HEK293T (cell line): ENCODE results near the gene B3GLCT.
A peak's percentile ranks its signal among the peaks of the same experiment; 100 is the strongest.

Experiments used
- CTCF ChIA-PET: fragments of 350-600 bp; formaldehyde crosslinking; extraction: SDS; loops from one replicate; lab custom pipeline; 2021; ENCODE audit warnings: antibody characterized with exemption, inconsistent platforms; lab: Yijun Ruan, JAX
- POLR2A ChIA-PET: fragments of 350-600 bp; formaldehyde crosslinking; extraction: SDS; loops from one replicate; lab custom pipeline; 2020; ENCODE audit warnings: antibody characterized with exemption, inconsistent platforms; lab: Yijun Ruan, JAX
- DNase-seq: peaks from one replicate; pipeline ENCODE4 v3.0.0; 2012; ENCODE audit warnings: mixed read lengths; ENCODE audit errors: extremely low spot score
- ARNT ChIP-seq: fragments of 450-650 bp; IDR thresholded peaks from 2 replicates; pipeline ENCODE4 v1.6.1; 2017; ENCODE audit warnings: mild to moderate bottlenecking
- BHLHE40 ChIP-seq: fragments of 450-650 bp; IDR thresholded peaks from 2 replicates; pipeline ENCODE4 v1.6.1; 2016; ENCODE audit warnings: mild to moderate bottlenecking, moderate library complexity, borderline replicate concordance
- CTBP1 ChIP-seq: fragments of 450-650 bp; IDR thresholded peaks from 2 replicates; pipeline ENCODE4 v1.6.1; 2016; ENCODE audit warnings: borderline replicate concordance
- ELF4 ChIP-seq: fragments of 450-650 bp; IDR thresholded peaks from 2 replicates; pipeline ENCODE4 v1.6.1; 2017; ENCODE audit warnings: antibody characterized with exemption
- FOXA1 ChIP-seq: fragments of 450-650 bp; IDR thresholded peaks from 2 replicates; pipeline ENCODE4 v1.6.1; 2016; ENCODE audit warnings: mild to moderate bottlenecking
- FOXK2 ChIP-seq: fragments of 450-650 bp; IDR thresholded peaks from 2 replicates; pipeline ENCODE4 v1.6.1; 2016; ENCODE audit warnings: mild to moderate bottlenecking
- FOXM1 ChIP-seq: fragments of 450-650 bp; IDR thresholded peaks from 2 replicates; pipeline ENCODE4 v1.6.1; 2017; ENCODE audit warnings: mild to moderate bottlenecking, borderline replicate concordance
- HDGF ChIP-seq: fragments of 450-650 bp; IDR thresholded peaks from 2 replicates; pipeline ENCODE4 v1.6.1; 2017; ENCODE audit warnings: antibody characterized with exemption, borderline replicate concordance
- L3MBTL2 ChIP-seq: fragments of 450-650 bp; conservative IDR thresholded peaks from 2 replicates; pipeline ENCODE4 v1.6.1; 2016; ENCODE audit warnings: mild to moderate bottlenecking
- LEF1 ChIP-seq: fragments of 450-650 bp; IDR thresholded peaks from 2 replicates; pipeline ENCODE4 v1.6.1; 2017; ENCODE audit warnings: mild to moderate bottlenecking, borderline replicate concordance
- NFRKB ChIP-seq: fragments of 450-650 bp; IDR thresholded peaks from 2 replicates; pipeline ENCODE4 v1.6.1; 2016; ENCODE audit warnings: mild to moderate bottlenecking, moderate library complexity
- SP1 ChIP-seq: fragments of 450-650 bp; IDR thresholded peaks from 2 replicates; pipeline ENCODE4 v1.6.1; 2017
- SUZ12 ChIP-seq: fragments of 450-650 bp; IDR thresholded peaks from 2 replicates; pipeline ENCODE4 v1.6.1; 2016; ENCODE audit warnings: mild to moderate bottlenecking
- TARDBP ChIP-seq: fragments of 450-650 bp; IDR thresholded peaks from 2 replicates; pipeline ENCODE4 v1.6.1; 2016
- ZNF384 ChIP-seq: fragments of 450-650 bp; IDR thresholded peaks from 2 replicates; pipeline ENCODE4 v1.6.1; 2016
- TF ChIP-seq, protein P1 (sequence below): fragments of 450-650 bp; IDR thresholded peaks from 2 replicates; pipeline ENCODE4 v1.6.1; 2016

The B3GLCT gene

DNA sequence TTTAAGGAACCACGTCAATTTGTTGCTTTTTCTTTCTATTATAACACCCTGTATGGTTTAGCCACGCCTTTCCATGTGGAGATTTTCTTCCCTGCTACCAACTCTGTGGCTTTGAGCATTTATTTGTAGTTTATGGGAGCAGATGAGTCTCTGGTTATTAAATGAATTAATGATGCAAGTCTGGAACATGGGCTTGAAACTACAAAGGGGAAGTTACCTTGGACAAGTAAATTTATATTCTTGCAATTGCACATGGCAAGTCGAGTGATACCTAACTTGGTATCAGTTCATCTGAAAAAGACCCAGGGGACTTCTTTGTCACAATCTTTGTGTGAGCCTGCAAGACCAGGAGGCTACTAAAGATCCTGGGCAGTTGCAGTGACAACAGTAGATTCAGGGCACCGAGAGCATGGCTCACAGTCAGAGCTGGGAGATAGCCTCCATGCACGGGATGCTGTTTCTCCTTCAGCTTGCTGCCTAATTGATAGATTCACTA lies 24.4 kb downstream of the B3GLCT start:
- no peak for DNase-seq
- TF ChIP-seq CTBP1, result no peak
- TF ChIP-seq SP1, result no peak
- TF ChIP-seq LEF1, result no peak
- no peak for TF ChIP-seq SUZ12
- TF ChIP-seq ZNF384, result no peak
- no peak for TF ChIP-seq FOXK2
- TF ChIP-seq ARNT, result no peak
- POLR2A ChIA-PET, result no interaction called here
- CTCF ChIA-PET, result no interaction called here

DNA sequence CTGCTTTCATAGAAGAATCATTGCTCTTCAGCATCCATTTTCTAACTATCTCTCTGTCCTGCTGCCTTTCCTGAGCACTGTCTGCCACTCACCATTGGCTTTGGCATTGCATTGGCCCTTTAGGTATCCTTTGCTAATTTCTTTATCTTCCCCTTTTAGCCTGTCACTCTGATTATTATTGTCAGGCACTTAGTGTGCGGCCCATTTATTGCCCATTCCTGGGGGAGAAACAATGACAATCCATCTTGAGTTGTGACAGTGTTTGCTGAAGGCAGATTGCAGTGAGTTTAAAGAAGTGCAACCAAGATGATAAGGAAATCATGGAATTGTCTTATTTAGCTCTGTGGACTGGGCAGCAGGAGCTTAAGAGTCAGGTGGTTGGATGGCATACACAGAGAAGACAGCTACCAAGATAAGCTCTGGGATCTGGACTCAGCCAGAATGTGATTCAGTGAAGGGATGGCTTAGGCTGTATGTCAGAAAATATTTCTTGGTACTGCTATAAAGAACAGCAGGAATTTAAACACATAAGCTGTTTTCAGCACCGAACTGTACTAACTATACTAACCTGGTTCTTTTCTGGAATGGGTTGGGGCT lies 25.3 kb downstream of the B3GLCT start:
- CTCF ChIA-PET, result no interaction called here
- DNase-seq, result no peak
- TF ChIP-seq LEF1 (no peak), ZNF384 (no peak), CTBP1 (no peak), HDGF (no peak), SP1 (no peak), L3MBTL2 (no peak)
- TF ChIP-seq, protein P1, sequence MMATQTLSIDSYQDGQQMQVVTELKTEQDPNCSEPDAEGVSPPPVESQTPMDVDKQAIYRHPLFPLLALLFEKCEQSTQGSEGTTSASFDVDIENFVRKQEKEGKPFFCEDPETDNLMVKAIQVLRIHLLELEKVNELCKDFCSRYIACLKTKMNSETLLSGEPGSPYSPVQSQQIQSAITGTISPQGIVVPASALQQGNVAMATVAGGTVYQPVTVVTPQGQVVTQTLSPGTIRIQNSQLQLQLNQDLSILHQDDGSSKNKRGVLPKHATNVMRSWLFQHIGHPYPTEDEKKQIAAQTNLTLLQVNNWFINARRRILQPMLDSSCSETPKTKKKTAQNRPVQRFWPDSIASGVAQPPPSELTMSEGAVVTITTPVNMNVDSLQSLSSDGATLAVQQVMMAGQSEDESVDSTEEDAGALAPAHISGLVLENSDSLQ, result 0 out of 2 replicates have a peak, but pooled peaks have one; percentile 16
- POLR2A ChIA-PET, result no interaction called here

DNA sequence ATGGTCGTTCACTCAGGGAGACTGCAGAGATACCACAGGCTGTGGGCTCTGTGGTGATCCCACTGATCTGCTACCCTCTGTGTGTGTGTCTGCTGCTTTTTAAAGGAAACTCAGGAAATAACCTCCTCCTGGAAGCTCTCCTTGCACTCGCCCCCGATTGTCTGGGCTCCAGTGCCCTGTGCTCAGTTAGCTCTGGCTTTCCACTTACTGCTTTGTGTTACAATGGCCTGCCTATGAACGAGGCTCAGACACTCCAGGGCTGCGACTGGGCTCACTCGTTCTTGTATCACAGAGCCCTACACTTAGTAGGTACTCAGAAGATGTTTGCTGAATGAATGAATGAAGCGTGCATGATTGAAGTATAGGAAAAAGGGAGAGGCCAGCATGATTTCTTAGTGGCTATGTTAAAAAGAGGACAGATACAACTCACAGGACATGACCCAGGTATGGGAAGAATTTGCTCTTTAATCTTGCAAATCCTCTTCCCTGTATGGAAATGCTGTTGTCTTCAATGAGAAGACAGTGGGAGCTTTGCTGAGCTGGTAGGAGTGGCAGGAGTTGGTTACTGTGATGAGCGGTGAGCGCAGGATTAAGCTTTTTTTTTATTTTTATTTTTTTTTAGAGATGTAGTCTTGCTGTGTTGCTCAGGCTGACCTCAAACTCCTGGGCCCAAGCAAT lies 26.4 kb downstream of the B3GLCT start:
- ChIA-PET CTCF (interaction anchor here (0.9 kb wide), 1 partner anchor 12 kb away, joined by 3 read pairs; no protein-coding TSS in a partner anchor), POLR2A (no interaction called here)
- no peak for DNase-seq
- TF ChIP-seq, protein P1, result no peak
- TF ChIP-seq FOXM1 (no peak), TARDBP (no peak), SP1 (no peak), L3MBTL2 (no peak), ARNT (no peak), HDGF (no peak), ZNF384 (no peak)

DNA sequence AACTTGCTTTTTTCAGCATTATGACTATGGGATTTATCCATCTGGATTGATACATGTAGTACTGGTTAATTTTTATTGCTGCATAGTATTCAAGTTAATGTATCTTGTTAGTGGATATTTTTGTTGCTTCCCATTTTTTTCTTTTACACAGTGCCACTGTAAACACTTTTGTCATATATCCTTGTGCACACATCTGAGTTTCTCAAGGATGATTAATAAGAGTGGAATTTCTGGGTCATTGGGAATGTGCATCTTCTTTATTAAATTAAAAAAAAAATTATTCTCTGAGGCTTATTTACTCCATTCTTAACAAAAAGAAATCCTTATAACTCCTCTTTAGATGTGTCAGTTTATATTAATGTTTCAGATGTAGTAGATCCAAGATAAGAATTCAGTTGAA lies 27.3 kb downstream of the B3GLCT start:
- ChIA-PET CTCF (no interaction called here), POLR2A (no interaction called here)
- TF ChIP-seq HDGF (no peak), SP1 (no peak), L3MBTL2 (no peak), CTBP1 (no peak), NFRKB (no peak), BHLHE40 (no peak), FOXK2 (no peak)
- no peak for DNase-seq

DNA sequence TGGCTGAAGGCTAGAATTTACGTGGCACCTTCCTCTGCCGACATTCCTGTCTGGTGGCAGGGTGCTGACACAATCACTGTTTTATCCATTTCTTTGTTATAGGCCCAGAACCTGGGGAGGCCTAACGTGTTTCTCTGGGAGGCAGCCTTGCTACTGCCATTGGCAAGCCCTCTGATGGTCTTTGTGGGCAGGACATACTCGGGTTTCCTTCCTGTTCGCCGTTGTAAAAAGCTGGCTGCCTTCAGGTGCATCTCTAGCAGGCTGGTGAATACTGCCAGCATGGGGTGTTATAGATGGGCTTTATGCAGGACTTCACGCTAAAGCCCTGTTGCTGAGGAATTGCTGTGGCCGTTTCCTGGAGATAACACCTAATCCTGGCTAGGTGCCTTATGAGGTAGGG lies 28.1 kb downstream of the B3GLCT start:
- DNase-seq, result no peak
- POLR2A ChIA-PET, result no interaction called here
- no peak for TF ChIP-seq ZNF384
- TF ChIP-seq FOXM1, result no peak
- no peak for TF ChIP-seq FOXA1
- TF ChIP-seq TARDBP, result no peak
- no peak for TF ChIP-seq HDGF
- CTCF ChIA-PET, result no interaction called here

DNA sequence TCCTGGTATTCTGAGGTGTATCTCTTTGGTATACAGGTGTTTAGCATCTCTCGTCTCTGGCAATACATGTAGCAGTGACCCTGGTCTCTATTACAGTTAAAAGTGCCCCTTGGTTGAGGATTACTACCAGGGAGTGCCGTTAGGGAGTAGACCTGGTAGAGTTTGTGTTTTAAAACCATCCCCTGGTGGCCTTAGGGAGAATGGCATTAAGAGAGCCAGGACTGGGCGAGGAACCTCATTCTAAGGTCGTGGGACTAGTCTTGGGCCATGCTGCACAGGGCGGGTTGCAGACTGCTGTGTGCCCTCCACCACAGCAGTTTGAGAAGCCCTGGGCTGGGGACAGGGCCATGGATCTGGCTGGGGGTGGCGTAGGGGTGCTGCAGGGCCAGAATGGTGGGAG lies 35.0 kb downstream of the B3GLCT start:
- CTCF ChIA-PET, result no interaction called here
- POLR2A ChIA-PET, result no interaction called here
- peak; percentile 22 for DNase-seq
- TF ChIP-seq SUZ12 (no peak), TARDBP (no peak), FOXK2 (no peak), SP1 (no peak), FOXM1 (no peak), HDGF (no peak), LEF1 (no peak), NFRKB (no peak), ARNT (no peak), L3MBTL2 (no peak), BHLHE40 (no peak), FOXA1 (no peak), ELF4 (no peak), CTBP1 (no peak)

DNA sequence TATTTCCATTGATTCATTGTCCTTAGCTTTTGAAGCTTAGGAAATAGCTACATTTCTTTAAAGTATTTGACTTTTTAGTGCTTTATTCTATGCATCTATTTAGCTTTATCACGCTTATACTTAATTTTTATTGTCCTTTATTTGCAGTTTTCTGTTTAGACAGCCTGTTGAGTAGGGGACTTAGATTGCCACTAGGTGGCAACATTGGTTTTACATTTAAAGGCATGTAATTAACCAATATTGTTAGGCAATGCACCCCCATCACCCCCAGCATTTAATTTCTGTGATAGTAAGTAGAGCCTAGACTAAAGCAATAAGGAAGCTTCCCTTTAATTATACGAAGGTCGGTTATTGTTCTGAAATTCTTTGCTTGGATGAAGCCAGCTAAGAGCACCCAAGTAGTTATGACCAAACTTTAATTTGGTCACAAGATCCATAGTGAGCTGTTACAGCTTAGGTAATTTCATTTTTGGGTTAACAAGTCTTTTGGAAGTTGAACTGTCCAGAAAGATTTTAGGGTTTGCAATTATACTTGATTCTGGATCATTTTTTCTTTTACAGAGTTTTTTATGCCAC lies 36.5 kb downstream of the B3GLCT start:
- DNase-seq, result peak; percentile 23
- CTCF ChIA-PET, result interaction anchor here (0.6 to 2.8 kb wide), 10 partner anchors 9 to 561 kb away, joined by 3 to 15 read pairs (median 4); no protein-coding TSS in a partner anchor
- POLR2A ChIA-PET, result interaction anchor here (0.6 kb wide), 1 partner anchor 32 kb away, joined by 3 read pairs; no protein-coding TSS in a partner anchor
- TF ChIP-seq ZNF384 (no peak), NFRKB (no peak), ARNT (no peak), FOXK2 (no peak), CTBP1 (no peak), FOXA1 (no peak), HDGF (no peak), LEF1 (no peak), BHLHE40 (no peak), SP1 (no peak), TARDBP (no peak)
- TF ChIP-seq, protein P1, result no peak
